C4-2B (cell line): ENCODE measurements around the gene FANCF.

Source experiments
- CTCF ChIP-seq: fragments of 450-650 bp; conservative IDR thresholded peaks from 2 replicates; pipeline ENCODE4 v1.5.1; 2017; ENCODE audit warnings: mild to moderate bottlenecking
- ZFX ChIP-seq: fragments of 450-650 bp; IDR thresholded peaks from 2 replicates; pipeline ENCODE4 v1.6.1; 2017

DNA sequence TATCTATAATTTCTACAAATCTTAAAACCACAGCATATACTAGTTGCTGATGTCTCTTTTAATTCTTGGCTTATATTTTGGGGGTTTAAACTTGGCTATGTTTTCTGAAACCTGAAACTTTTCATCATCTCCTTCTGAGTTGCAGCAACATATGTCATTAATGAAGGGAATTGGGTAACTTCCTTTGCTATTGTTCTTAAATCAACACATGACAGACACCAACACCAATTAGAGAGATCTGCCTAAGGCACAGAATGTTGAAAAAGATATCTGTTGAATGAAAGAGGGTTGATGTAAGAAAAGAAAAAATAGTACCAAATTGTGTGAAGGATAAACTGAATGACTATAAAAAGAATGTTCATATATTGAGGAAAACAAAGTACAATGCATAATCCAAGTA is 30.5 kb upstream of the FANCF start:
- TF ChIP-seq CTCF: no peak
- TF ChIP-seq ZFX: no peak
